Activated effector memory CD4-positive, alpha-beta T cell treated with anti-CD3 and anti-CD28 coated beads, Interleukin-2, amount 50 U/mL, for 16 hours (primary cell): Measurements from ENCODE around the gene DENND5B.
A peak's percentile ranks its signal among the peaks of the same experiment; 100 is the strongest.
"Not testable (repeated sequence)": the region's sequence is repeated elsewhere in the genome, so short reads cannot be mapped to it uniquely, and the experiment has no call there.

Experiments used
- DNase-seq: peaks from one replicate; pipeline ENCODE4 v3.0.0-alpha.2; 2020

The DENND5B gene

DNA sequence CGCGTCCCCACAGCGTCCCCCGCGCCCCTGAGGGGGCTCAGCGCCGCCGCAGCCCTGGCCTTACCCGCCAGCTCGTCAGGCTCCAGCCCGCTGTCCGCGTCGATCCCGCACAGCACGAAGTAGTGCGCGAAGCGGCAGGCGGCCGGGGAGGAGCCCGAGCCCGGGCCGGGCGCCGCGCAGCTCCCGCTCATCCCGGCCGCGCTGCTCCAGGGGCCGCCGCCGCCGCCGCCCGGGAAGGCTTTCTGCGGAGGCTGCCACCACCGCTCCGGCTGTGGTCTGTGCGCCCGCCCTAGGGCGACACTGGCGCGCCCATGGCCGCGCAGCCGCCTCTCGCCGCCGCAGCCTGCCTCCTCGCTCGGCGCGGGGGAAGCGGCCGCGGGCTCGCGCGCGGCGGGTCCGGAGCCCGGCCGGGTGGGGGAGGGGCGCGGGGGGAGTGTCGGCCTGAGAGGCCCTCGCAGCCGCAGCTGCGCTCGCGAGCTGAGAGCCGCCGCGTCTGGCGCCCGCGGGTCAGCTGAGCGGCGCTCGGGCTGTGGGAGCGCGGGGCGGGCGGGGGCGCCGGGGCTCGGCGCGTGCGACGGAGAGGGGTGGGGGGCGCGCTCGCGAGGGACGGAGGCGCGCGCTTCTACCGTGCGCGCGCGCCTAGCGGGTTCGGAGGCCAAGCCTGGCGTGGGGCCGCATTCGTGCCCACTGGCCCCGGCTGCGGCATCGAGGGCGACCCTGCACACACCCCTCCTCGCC lies at the start of gene DENND5B:
DENND5B (minus strand) TSS at position 495 of the 738 bp plus-strand sequence; CDS start at position 191, 304 bp downstream.
- peak; percentile 62 for DNase-seq

- DNase-seq = no peak
Measured at GRCh38 chr12:31634620-31635019, 43.7 kb upstream of the DENND5B start.

- no peak for DNase-seq
Measured at GRCh38 chr12:31633464-31633863, 42.5 kb upstream of the DENND5B start.

DNA sequence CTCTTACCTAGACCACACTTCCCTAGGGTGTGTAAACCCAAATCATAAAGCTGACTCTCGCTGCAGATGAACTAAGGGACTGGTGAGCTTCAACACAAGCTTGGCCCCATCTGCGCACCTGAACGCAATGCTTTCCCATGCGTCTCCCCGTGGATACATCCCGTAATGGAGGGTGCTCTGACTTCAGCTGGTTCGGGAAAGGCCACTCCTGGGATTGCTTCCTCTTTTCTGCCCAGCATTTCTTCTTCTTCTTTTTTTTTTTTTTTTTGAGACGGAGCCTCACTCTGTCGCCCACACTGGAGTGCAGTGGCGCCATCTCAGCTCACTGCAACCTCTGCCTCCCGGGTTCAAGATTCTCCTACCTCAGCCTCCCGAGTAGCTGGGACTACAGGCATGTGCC lies 40.9 kb upstream of the DENND5B start:
- DNase-seq = no peak

DNA sequence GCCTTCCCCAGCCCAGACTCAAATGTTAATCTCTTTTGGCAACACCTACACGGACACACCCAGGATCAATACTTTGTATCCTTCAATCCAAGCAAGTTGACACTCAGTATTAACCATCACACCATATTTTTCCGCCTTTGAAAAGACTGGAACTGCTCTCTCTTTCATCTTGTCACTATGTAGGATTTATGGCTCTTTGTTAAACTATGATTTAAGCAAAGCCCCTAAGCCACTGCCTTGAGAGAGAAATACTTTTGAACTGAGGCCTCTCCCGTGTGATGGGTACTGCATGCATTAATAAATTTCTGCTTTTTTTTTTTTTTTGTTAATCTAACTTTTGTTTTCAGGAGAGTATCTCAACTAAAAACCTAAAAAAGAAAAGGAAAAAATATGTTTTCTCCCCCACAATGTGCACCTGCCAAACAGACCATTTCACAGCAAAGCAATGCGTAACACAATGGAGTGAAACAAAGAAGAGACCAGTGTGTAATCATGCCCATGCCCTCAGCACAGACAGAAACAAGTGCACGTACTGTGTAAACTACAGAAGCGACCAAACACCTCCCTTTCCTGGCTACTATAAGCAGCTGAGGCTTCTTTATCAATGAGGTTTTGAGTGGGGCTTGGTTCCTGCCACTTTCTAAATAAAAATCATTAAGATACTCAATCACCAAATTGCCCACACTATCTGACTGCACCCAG lies 40.2 kb upstream of the DENND5B start:
- DNase-seq = no peak

- no peak for DNase-seq
Measured at GRCh38 chr12:31629756-31630732, 39.1 kb upstream of the DENND5B start.

DNA sequence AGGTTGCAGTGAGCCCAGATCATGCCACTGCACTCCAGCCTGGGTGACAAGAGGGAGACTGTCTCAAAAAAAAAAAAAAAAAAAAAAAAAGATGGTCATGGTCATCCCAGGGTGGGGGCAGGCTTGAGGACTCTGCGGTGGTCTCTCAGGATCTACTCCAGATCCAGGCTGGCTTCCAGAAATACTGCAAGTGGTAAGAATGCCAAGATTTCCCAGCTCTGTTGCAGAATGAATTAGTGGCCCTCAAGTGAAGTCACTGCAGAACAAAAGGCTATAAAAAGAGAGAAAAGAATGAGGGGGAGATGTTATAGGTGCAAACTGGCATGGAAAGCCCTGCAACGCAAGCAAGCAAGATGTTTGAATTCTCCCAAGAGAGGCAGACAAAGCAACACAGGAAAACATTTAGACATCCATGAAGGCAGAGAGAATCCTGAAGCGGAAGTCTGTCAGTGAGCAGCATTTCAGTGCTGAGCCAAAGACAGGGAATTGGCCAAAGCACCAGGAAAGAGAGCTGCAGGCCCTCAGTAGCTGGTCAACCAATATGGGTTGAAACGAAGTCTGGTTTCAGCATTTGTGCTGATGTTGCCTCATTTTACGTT lies 36.6 kb upstream of the DENND5B start:
- DNase-seq = no peak

DNA sequence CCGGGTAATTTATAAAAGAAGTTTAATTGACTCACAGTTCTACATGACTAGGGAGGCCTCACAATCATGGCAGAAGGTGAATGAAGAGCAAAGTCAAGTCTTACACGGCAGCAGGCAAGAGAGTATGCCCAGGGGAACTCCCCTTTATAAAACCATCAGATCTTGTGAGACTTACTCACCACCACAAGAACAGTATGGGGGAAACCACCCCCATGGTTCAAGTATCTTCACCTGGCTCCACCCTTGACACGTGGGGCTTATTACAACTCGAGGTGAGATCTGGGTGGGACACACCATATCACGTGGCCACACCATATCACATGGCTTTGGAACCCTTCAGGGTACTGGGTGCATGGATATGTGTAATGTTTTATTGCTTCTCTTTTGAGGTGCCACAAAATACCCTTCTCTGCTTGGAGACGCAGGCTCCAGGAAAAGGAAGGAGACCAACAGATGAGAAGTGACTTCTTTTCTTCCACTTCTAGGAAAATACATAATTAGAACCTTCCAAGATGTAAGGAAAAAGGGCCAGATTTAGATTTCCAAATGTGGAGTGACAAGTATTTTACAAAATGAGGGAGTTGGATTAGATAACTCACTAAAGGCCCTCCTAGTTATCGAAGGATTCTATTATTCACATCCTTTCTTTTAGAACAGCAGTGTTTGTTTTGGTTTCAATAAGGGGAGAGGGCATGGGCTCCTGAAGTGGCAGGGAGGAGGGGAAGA lies 35.5 kb upstream of the DENND5B start:
- DNase-seq = no peak

GRCh38 chr12:31622038-31622437 lies 31.1 kb upstream of the DENND5B start:
- DNase-seq = no peak

GRCh38 chr12:31620311-31620710 lies 29.4 kb upstream of the DENND5B start:
- no peak for DNase-seq

GRCh38 chr12:31618228-31619025 lies 27.5 kb upstream of the DENND5B start:
- DNase-seq = no peak

- DNase-seq = no peak
Measured at GRCh38 chr12:31612819-31613218, 21.9 kb upstream of the DENND5B start.

GRCh38 chr12:31608299-31608698 lies 17.4 kb upstream of the DENND5B start:
- DNase-seq = not testable (repeated sequence)

DNA sequence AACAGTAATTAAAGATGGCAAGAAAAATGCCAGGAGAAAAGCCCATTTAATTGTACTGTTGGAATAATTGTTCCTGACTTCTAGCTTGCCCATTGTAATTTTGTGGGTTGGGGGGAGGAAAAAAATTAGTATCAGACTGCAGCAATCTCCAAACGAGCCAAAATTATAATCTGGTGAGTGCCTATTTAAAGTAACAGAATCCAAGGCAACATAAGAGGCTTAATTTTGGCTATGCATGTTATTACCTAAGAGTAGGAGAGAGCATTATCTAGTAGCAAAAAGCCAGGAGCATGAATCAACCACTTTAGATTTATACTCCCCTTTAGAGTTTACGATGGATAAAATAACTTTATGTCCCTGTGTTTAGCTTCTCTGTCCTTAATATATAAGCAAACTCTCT lies 14.6 kb upstream of the DENND5B start:
- no peak for DNase-seq

- DNase-seq = no peak
Measured at GRCh38 chr12:31603546-31604009, 12.6 kb upstream of the DENND5B start.

- DNase-seq = no peak
Measured at GRCh38 chr12:31600750-31601149, 9.8 kb upstream of the DENND5B start.

- no peak for DNase-seq
Measured at GRCh38 chr12:31600252-31600651, 9.3 kb upstream of the DENND5B start.

GRCh38 chr12:31599053-31599452 lies 8.1 kb upstream of the DENND5B start:
- DNase-seq = no peak

GRCh38 chr12:31597066-31597465 lies 6.1 kb upstream of the DENND5B start:
- no peak for DNase-seq

DNA sequence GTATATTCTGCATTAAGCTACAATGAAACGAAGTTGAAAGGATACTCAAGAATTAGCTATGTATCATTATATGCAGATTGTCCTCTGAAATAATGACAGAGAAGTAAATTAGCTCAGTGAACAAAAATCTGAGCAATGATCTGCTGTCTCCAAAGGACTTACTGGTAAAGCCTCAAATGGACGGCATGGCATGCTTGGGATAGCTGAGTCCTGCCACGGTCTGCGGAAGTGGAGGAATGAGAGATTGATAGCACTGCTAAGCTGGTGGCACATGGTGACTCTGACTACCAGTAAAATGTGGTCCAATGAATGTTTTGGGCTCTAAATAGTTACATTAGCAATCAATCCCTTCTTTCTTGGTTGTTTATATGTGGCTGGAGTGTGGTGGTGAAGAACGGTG lies 3.7 kb upstream of the DENND5B start:
- no peak for DNase-seq

DNA sequence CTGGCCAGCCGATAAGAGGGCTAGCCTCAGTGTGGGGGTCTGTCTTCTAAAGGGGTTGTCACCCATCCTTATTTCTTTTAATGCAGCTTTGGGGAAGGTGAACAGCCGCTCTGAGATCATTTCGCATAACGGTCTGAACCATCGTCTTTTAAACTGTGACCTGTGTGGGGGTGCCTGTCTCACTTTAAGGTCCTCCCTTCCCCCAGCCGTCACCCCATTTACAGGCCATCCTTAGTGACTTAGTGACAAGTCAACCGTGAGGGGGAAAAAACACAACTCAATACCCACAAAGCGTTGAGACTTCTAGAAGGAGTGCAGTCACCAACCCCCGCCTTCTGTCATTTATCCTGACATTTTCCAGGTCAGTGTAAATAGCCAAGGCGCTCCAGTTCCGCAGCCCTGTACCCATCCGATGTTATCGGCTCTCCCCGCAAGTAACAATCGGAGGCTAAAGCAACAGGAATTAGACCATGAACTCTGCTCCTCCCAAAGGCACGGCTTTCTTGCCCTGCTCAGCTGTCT lies 505 bp upstream of the DENND5B start:
- no peak for DNase-seq
